H1 (cell line): ENCODE data around the gene ZXDC. TPM values are rescaled to one million over a fixed set of nuclear protein-coding genes. Genes with fewer than 3 reads are reported as not detected.

Experiments
- MAFK ChIP-seq: IDR thresholded peaks from 2 replicates; pipeline ENCODE4 v1.6.1; 2012; ENCODE audit warnings: low read depth, mild to moderate bottlenecking, improper control_type of control experiment, low read length
- RBBP5 ChIP-seq: IDR thresholded peaks from 2 replicates; pipeline ENCODE4 v1.7.1; 2012; ENCODE audit warnings: low read depth, mild to moderate bottlenecking, inconsistent platforms, low read length, moderate library complexity, borderline replicate concordance
- SRF ChIP-seq: IDR thresholded peaks from 2 replicates; pipeline ENCODE4 v1.6.1; 2011; ENCODE audit warnings: mild to moderate bottlenecking, low read depth, low read length, moderate library complexity
- polyA plus RNA-seq, 7 experiments: library from polyadenylated mRNA; depleted of rRNA in 3 of 7; stranded (reverse) in 5 of 7; unstranded in 2 of 7; fragments of >200 nt in 5 of 7; fragments of 200-250 nt in 2 of 7; gene quantifications; 1 replicate in 5 of 7; 2 replicates in 1 of 7; 4 replicates in 1 of 7; pipeline versions ENCODE4 v1.2.1 to v1.2.3, GENCODE V29; 2011 to 2013; ENCODE audit warnings: missing spikeins in 2 of 7, mixed read lengths in 2 of 7
- total RNA-seq: library from RNA; stranded (reverse); fragmentation: NEBNext Ultra II Directional; extraction: Animal tissue kit (Norgen Biotek cat#: 25700); gene quantifications from 2 replicates; pipeline ENCODE4 v1.2.1, GENCODE V29; 2021

The ZXDC gene
- total and polyA plus RNA-seq, 2 of the 8 experiments (the other 6 are each of a cell fraction or from before 2014, with no cell fraction given) = 12.7 to 24.3 TPM

DNA sequence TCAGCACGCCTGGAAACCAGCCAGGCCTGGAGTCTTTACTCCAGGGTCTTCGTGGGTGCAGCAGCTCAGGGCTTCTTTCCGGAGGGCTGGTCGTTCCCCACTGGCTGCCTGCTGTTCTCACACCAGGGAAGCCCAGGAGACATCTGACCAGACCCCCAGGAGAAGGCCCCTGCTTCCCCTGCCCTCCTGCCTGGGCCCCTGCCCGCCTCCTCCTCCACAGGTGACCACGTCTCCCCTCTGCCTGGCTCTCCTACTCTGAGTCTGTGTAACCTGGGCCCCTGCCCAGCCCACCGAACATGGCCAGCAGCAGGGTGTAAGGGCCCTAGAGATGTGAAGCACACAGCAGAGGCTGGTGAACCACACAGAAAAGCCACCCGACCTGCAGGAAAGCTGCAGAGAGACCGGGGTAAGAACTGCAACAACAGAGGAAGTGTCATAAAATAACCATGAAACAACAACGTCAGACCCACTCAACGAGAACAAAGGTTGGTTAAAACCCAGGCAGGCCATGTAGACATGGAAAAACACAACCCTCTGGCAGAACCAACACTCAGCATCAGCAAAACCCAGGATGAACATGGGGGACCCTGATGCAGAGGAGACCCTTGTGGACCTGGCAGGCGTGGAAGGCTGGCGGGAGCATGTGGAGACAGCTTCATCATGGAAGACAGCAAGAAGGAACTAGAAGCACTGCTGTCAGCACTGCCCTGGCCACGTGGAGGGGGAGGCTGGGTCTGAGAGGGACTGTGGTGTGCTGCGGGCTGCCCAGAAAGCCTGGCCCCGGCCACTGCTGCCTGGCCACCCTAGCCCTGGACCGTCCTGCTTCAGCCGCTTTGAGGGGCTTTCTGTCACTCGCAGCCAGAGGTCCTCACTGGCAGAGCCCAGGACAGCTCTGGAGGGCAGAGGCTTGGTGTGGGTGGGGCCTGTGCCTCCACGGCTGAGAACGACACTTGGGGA lies 21.5 kb upstream of the ZXDC start (continued):
- no peak for TF ChIP-seq RBBP5
- TF ChIP-seq SRF = no peak
- TF ChIP-seq MAFK = no peak
